GM23338 (cell line): ENCODE data around the gene ZBTB25. TPM values are rescaled to one million over a fixed set of nuclear protein-coding genes. Genes with fewer than 3 reads are reported as not detected.

Source experiments
- ATAC-seq: fragments of 200-7000 bp; cut with Tn5 transposase; 3 replicates; pipeline ENCODE4 v1.9.1; 2020
- DNase-seq: peaks from one replicate; pipeline ENCODE4 v3.0.0-alpha.2; 2015; ENCODE audit warnings: low spot score
- H2AFZ ChIP-seq: fragments of 200-600 bp; sonication (generic); 2 replicates; pipeline ENCODE4 v1.8.0; 2016; ENCODE audit warnings: antibody characterized with exemption, mild to moderate bottlenecking, moderate library complexity
- H3F3A ChIP-seq: fragments of 200-600 bp; sonication (generic); replicated peaks from 2 replicates; pipeline ENCODE4 v1.8.0; 2017; ENCODE audit warnings: antibody characterized with exemption, mixed run types, low read depth
- H3K27ac ChIP-seq: fragments of 200-600 bp; sonication (generic); 2 replicates; pipeline ENCODE4 v1.6.1; 2016; ENCODE audit warnings: low read depth
- H3K27me3 ChIP-seq: fragments of 200-600 bp; sonication (generic); 2 replicates; pipeline ENCODE4 v1.8.0; 2016; ENCODE audit warnings: mild to moderate bottlenecking, mixed run types, moderate library complexity; ENCODE audit not compliant: insufficient read depth
- H3K36me3 ChIP-seq: fragments of 200-600 bp; sonication (generic); 2 replicates; pipeline ENCODE4 v1.8.0; 2016; ENCODE audit warnings: mild to moderate bottlenecking; ENCODE audit not compliant: insufficient read depth
- H3K4me1 ChIP-seq: fragments of 200-600 bp; sonication (generic); 2 replicates; pipeline ENCODE4 v1.8.0; 2016; ENCODE audit warnings: mild to moderate bottlenecking, moderate library complexity; ENCODE audit not compliant: insufficient read depth
- H3K4me2 ChIP-seq: fragments of 200-600 bp; sonication (generic); 2 replicates; pipeline ENCODE4 v1.7.1; 2017; ENCODE audit warnings: mixed run types
- H3K4me3 ChIP-seq: fragments of 200-600 bp; sonication (generic); 2 replicates; pipeline ENCODE4 v1.6.1; 2016; ENCODE audit warnings: mixed run types
- H3K79me2 ChIP-seq: fragments of 200-600 bp; sonication (generic); replicated peaks from 2 replicates; pipeline ENCODE4 v1.8.0; 2017; ENCODE audit warnings: mild to moderate bottlenecking; ENCODE audit not compliant: insufficient read depth
- H3K9me2 ChIP-seq: fragments of 200-600 bp; sonication (generic); 2 replicates; pipeline ENCODE4 v1.8.0; 2017; ENCODE audit not compliant: insufficient read depth
- H4K20me1 ChIP-seq: fragments of 200-600 bp; sonication (generic); replicated peaks from 2 replicates; pipeline ENCODE4 v1.8.0; 2017; ENCODE audit warnings: mild to moderate bottlenecking; ENCODE audit not compliant: insufficient read depth
- H3K27ac Mint-ChIP-seq: 2 replicates; pipeline ENCODE4 v1.8.0; 2020; ENCODE audit warnings: inconsistent platforms, mild to moderate bottlenecking, moderate library complexity, mixed read lengths
- H3K27me3 Mint-ChIP-seq: 3 replicates; pipeline ENCODE4 v1.8.0; 2022; ENCODE audit warnings: low read depth, mild to moderate bottlenecking, moderate library complexity, mixed read lengths, inconsistent platforms; ENCODE audit not compliant: insufficient read depth, poor library complexity
- H3K36me3 Mint-ChIP-seq: 3 replicates; pipeline ENCODE4 v1.8.0; 2021; ENCODE audit warnings: low read depth, mild to moderate bottlenecking, inconsistent platforms, moderate library complexity, mixed read lengths
- H3K4me1 Mint-ChIP-seq: 3 replicates; pipeline ENCODE4 v1.8.0; 2020; ENCODE audit warnings: mild to moderate bottlenecking, inconsistent platforms, mixed read lengths
- H3K4me3 Mint-ChIP-seq: 3 replicates; pipeline ENCODE4 v1.8.0; 2021; ENCODE audit warnings: moderate library complexity, mild to moderate bottlenecking, inconsistent platforms, mixed read lengths
- H3K9me3 Mint-ChIP-seq: 3 replicates; pipeline ENCODE4 v1.8.0; 2020; ENCODE audit warnings: moderate library complexity, mild to moderate bottlenecking, inconsistent platforms, mixed read lengths
- CREB1 ChIP-seq: fragments of 250-450 bp; sonication (Bioruptor Pico); IDR thresholded peaks from 2 replicates; pipeline ENCODE4 v1.5.0; 2020; ENCODE audit warnings: low read depth, mild to moderate bottlenecking, moderate library complexity
- EZH2 ChIP-seq: fragments of 200-600 bp; sonication (generic); IDR thresholded peaks from one replicate; pipeline ENCODE4 v1.8.0; 2017; ENCODE audit warnings: antibody characterized with exemption, mild to moderate bottlenecking, low read depth; ENCODE audit not compliant: unreplicated experiment
- EZH2phosphoT487 ChIP-seq: fragments of 200-600 bp; sonication (generic); IDR thresholded peaks from one replicate; pipeline ENCODE4 v1.8.1; 2018; ENCODE audit warnings: antibody characterized with exemption; ENCODE audit not compliant: unreplicated experiment
- JUNB ChIP-seq: IDR thresholded peaks from one replicate; pipeline ENCODE4 v1.6.1; 2016; ENCODE audit warnings: antibody characterized with exemption; ENCODE audit not compliant: unreplicated experiment
- NANOG ChIP-seq: IDR thresholded peaks from 2 replicates; pipeline ENCODE4 v1.6.1; 2016; ENCODE audit warnings: antibody characterized with exemption, borderline replicate concordance
- POLR2AphosphoS5 ChIP-seq: IDR thresholded peaks from 2 replicates; pipeline ENCODE4 v1.6.1; 2016; ENCODE audit warnings: antibody characterized with exemption, low read depth
- REST ChIP-seq: IDR thresholded peaks from one replicate; pipeline ENCODE4 v1.6.1; 2018; ENCODE audit warnings: antibody characterized with exemption; ENCODE audit not compliant: unreplicated experiment
- STAT1 ChIP-seq: IDR thresholded peaks from one replicate; pipeline ENCODE4 v1.6.1; 2016; ENCODE audit warnings: antibody characterized with exemption; ENCODE audit not compliant: unreplicated experiment
- ZNF114 ChIP-seq: fragments of 250-450 bp; sonication (Bioruptor Pico); IDR thresholded peaks from 2 replicates; pipeline ENCODE4 v1.5.0; 2020; ENCODE audit warnings: mild to moderate bottlenecking, moderate library complexity
- ZNF331 ChIP-seq: fragments of 250-450 bp; sonication (Bioruptor Pico); IDR thresholded peaks from 2 replicates; pipeline ENCODE4 v1.5.0; 2020; ENCODE audit warnings: low read depth, mild to moderate bottlenecking, moderate library complexity
- ZNF462 ChIP-seq: fragments of 250-450 bp; sonication (Bioruptor Pico); IDR thresholded peaks from 2 replicates; pipeline ENCODE4 v1.5.0; 2020; ENCODE audit warnings: mild to moderate bottlenecking, moderate library complexity
- polyA plus RNA-seq: library from polyadenylated mRNA; unstranded; fragments of >200 nt; fragmentation: Nextera tagmentation; extraction: Ambion mirVana; gene quantifications from 2 replicates; pipeline ENCODE4 v1.2.1, GENCODE V29; 2016
- total RNA-seq: library from RNA; depleted of rRNA; stranded (reverse); fragments of >200 nt; shearing (Covaris generic); gene quantifications from 2 replicates; pipeline ENCODE4 v1.2.3, GENCODE V29; 2014
- TF ChIP-seq, protein P1 (sequence below), 2 experiments: fragments of 200-600 bp in 1 of 2; sonication (generic) in 1 of 2; conservative IDR thresholded peaks; 2 replicates each; pipeline versions ENCODE4 v1.5.1 to v1.6.1; 2016 to 2017; ENCODE audit warnings: antibody characterized with exemption in 2 of 2, low read depth in 2 of 2, mild to moderate bottlenecking in 2 of 2, moderate library complexity in 1 of 2
- TF ChIP-seq, protein P2 (sequence below): IDR thresholded peaks from 2 replicates; pipeline ENCODE4 v1.6.1; 2016; ENCODE audit warnings: antibody characterized with exemption

The ZBTB25 gene
- total and polyA plus RNA-seq, 2 experiments from 2014 or later = 5.8 to 8.0 TPM

DNA sequence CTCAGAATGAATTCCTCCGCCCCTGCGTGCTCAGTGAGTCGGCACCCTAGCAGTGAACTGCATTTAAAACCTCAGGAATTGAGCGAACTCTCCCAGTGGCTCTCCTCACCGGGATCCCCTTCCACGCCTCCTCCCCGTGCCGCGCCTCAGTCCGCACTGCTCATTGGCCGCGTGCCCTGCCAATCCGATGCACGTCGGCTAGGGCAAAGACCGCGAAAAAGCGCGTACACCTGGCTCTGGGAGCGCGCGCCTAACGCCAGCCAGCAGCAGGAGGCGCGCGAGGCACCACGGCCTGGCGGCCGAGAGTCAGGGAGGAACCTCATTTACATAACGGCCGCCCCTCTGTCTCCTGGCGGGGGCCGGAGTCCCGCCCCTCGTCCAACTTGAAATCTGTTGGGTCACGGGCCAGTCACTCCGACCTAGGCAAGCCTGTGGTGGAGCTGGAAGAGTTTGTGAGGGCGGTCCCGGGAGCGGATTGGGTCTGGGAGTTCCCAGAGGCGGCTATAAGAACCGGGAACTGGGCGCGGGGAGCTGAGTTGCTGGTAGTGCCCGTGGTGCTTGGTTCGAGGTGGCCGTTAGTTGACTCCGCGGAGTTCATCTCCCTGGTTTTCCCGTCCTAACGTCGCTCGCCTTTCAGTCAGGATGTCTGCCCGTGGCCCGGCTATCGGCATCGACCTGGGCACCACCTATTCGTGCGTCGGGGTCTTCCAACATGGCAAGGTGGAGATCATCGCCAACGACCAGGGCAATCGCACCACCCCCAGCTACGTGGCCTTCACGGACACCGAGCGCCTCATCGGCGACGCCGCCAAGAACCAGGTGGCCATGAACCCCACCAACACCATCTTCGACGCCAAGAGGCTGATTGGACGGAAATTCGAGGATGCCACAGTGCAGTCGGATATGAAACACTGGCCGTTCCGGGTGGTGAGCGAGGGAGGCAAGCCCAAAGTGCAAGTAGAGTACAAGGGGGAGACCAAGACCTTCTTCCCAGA, 36.9 kb upstream of the ZBTB25 start, which contains the start of gene HSPA2:
Gene HSPA2 (plus strand): TSS at position 534 of the 995 bp plus-strand sequence. CDS start 109 bp downstream, at position 643.
- Mint-ChIP-seq H3K27me3 (peaks cover 26% of the 10 kb centered on the region), H3K4me1 (peaks cover 47% of the 10 kb centered on the region), H3K27ac (peak within 1 kb of the TSS; percentile 99), H3K36me3 (peaks cover 29% of the 10 kb centered on the region), H3K9me3 (peaks cover 28% of the 10 kb centered on the region), H3K4me3 (peak within 1 kb of the TSS; percentile 78)
- ATAC-seq (peak; percentile 90), DNase-seq (peak; percentile 100)
- H3K27me3 ChIP-seq = peaks cover 19% of the 10 kb centered on the region
- peaks cover 29% of the 10 kb centered on the region for H3K79me2 ChIP-seq
- H3F3A ChIP-seq = no peaks in the 10 kb centered on the region
- H3K4me3 ChIP-seq = peak within 1 kb of the TSS; percentile 59
- H3K27ac ChIP-seq = peak within 1 kb of the TSS; percentile 98
- H4K20me1 ChIP-seq = no peaks in the 10 kb centered on the region
- peaks cover 5% of the 10 kb centered on the region; the same call in 1 of the 2 replicates for H3K4me1 ChIP-seq
- H3K9me2 ChIP-seq = no peaks in the 10 kb centered on the region
- H2AFZ ChIP-seq = peak within 1 kb of the TSS; percentile 85; the same call in 1 of the 2 replicates
- H3K4me2 ChIP-seq = peak within 1 kb of the TSS; percentile 77
- no peak for TF ChIP-seq EZH2
- TF ChIP-seq, protein P1, sequence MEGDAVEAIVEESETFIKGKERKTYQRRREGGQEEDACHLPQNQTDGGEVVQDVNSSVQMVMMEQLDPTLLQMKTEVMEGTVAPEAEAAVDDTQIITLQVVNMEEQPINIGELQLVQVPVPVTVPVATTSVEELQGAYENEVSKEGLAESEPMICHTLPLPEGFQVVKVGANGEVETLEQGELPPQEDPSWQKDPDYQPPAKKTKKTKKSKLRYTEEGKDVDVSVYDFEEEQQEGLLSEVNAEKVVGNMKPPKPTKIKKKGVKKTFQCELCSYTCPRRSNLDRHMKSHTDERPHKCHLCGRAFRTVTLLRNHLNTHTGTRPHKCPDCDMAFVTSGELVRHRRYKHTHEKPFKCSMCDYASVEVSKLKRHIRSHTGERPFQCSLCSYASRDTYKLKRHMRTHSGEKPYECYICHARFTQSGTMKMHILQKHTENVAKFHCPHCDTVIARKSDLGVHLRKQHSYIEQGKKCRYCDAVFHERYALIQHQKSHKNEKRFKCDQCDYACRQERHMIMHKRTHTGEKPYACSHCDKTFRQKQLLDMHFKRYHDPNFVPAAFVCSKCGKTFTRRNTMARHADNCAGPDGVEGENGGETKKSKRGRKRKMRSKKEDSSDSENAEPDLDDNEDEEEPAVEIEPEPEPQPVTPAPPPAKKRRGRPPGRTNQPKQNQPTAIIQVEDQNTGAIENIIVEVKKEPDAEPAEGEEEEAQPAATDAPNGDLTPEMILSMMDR (conservative IDR thresholded peaks at IDR 0.05; ENCODE audit: low read depth in 2 of 2) = peak; percentile 48 to 84
- TF ChIP-seq, protein P2, sequence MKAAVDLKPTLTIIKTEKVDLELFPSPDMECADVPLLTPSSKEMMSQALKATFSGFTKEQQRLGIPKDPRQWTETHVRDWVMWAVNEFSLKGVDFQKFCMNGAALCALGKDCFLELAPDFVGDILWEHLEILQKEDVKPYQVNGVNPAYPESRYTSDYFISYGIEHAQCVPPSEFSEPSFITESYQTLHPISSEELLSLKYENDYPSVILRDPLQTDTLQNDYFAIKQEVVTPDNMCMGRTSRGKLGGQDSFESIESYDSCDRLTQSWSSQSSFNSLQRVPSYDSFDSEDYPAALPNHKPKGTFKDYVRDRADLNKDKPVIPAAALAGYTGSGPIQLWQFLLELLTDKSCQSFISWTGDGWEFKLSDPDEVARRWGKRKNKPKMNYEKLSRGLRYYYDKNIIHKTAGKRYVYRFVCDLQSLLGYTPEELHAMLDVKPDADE = no peak
- peak; percentile 95; the same call in 1 of the 2 replicates for TF ChIP-seq ZNF114 (CRISPR knock-in tag)
- TF ChIP-seq ZNF462 = no peak
- TF ChIP-seq STAT1 = no peak
- no peak for TF ChIP-seq EZH2phosphoT487
- TF ChIP-seq NANOG = no peak
- TF ChIP-seq POLR2AphosphoS5 = peak; percentile 99
- TF ChIP-seq REST = no peak
- peak; percentile 91 for TF ChIP-seq CREB1 (CRISPR knock-in tag)
- TF ChIP-seq ZNF331 (CRISPR knock-in tag) = no peak
- TF ChIP-seq JUNB = no peak
- no peaks in the 10 kb centered on the region for H3K36me3 ChIP-seq
